Choroid plexus epithelial cell (primary cell): ENCODE measurements around the gene IYD.

Experiments
- DNase-seq: peaks from one replicate; pipeline ENCODE4 v3.0.0-alpha.2; 2010; ENCODE audit warnings: low read depth
- H3K4me3 ChIP-seq: 2 replicates; pipeline ENCODE4 v1.5.1; 2011; ENCODE audit warnings: low read depth, mild to moderate bottlenecking, control low read depth, low read length, moderate library complexity
- CTCF ChIP-seq: conservative IDR thresholded peaks from 2 replicates; pipeline ENCODE4 v1.5.1; 2011; ENCODE audit warnings: low read depth, mild to moderate bottlenecking, control low read depth, inconsistent platforms, low read length, moderate library complexity

The IYD gene

GRCh38 chr6:150334790-150335783, 33.7 kb upstream of the IYD start:
- H3K4me3 ChIP-seq = no peak overlapping the region
- TF ChIP-seq CTCF = peak; percentile 88
- DNase-seq = peak; percentile 92

GRCh38 chr6:150336299-150336698, 32.5 kb upstream of the IYD start:
- no peak overlapping the region for H3K4me3 ChIP-seq
- peak; percentile 20 for DNase-seq
- TF ChIP-seq CTCF = no peak

GRCh38 chr6:150336708-150337107, 32.1 kb upstream of the IYD start:
- no peak for DNase-seq
- TF ChIP-seq CTCF = no peak
- no peak overlapping the region for H3K4me3 ChIP-seq

GRCh38 chr6:150342126-150342525, 26.7 kb upstream of the IYD start:
- no peak overlapping the region for H3K4me3 ChIP-seq
- no peak for DNase-seq
- TF ChIP-seq CTCF = no peak

GRCh38 chr6:150343434-150343833, 25.4 kb upstream of the IYD start:
- peak; percentile 19 for DNase-seq
- no peak for TF ChIP-seq CTCF
- H3K4me3 ChIP-seq = no peak overlapping the region

GRCh38 chr6:150345781-150346180, 23.0 kb upstream of the IYD start:
- TF ChIP-seq CTCF = no peak
- H3K4me3 ChIP-seq = no peak overlapping the region
- no peak for DNase-seq

GRCh38 chr6:150346346-150346745, 22.5 kb upstream of the IYD start:
- peak; percentile 26 for DNase-seq
- TF ChIP-seq CTCF = no peak
- no peak overlapping the region for H3K4me3 ChIP-seq
